HEK293T (cell line): ENCODE data around the gene FGR.

Experiments
- CTCF ChIA-PET: fragments of 350-600 bp; formaldehyde crosslinking; extraction: SDS; loops from one replicate; lab custom pipeline; 2021; ENCODE audit warnings: antibody characterized with exemption, inconsistent platforms; lab: Yijun Ruan, JAX
- POLR2A ChIA-PET: fragments of 350-600 bp; formaldehyde crosslinking; extraction: SDS; loops from one replicate; lab custom pipeline; 2020; ENCODE audit warnings: antibody characterized with exemption, inconsistent platforms; lab: Yijun Ruan, JAX
- DNase-seq: peaks from one replicate; pipeline ENCODE4 v3.0.0; 2012; ENCODE audit warnings: mixed read lengths; ENCODE audit errors: extremely low spot score
- ARNT ChIP-seq: fragments of 450-650 bp; IDR thresholded peaks from 2 replicates; pipeline ENCODE4 v1.6.1; 2017; ENCODE audit warnings: mild to moderate bottlenecking
- BHLHE40 ChIP-seq: fragments of 450-650 bp; IDR thresholded peaks from 2 replicates; pipeline ENCODE4 v1.6.1; 2016; ENCODE audit warnings: mild to moderate bottlenecking, moderate library complexity, borderline replicate concordance
- CTBP1 ChIP-seq: fragments of 450-650 bp; IDR thresholded peaks from 2 replicates; pipeline ENCODE4 v1.6.1; 2016; ENCODE audit warnings: borderline replicate concordance
- ELF4 ChIP-seq: fragments of 450-650 bp; IDR thresholded peaks from 2 replicates; pipeline ENCODE4 v1.6.1; 2017; ENCODE audit warnings: antibody characterized with exemption
- FOXA1 ChIP-seq: fragments of 450-650 bp; IDR thresholded peaks from 2 replicates; pipeline ENCODE4 v1.6.1; 2016; ENCODE audit warnings: mild to moderate bottlenecking
- FOXK2 ChIP-seq: fragments of 450-650 bp; IDR thresholded peaks from 2 replicates; pipeline ENCODE4 v1.6.1; 2016; ENCODE audit warnings: mild to moderate bottlenecking
- FOXM1 ChIP-seq: fragments of 450-650 bp; IDR thresholded peaks from 2 replicates; pipeline ENCODE4 v1.6.1; 2017; ENCODE audit warnings: mild to moderate bottlenecking, borderline replicate concordance
- HDGF ChIP-seq: fragments of 450-650 bp; IDR thresholded peaks from 2 replicates; pipeline ENCODE4 v1.6.1; 2017; ENCODE audit warnings: antibody characterized with exemption, borderline replicate concordance
- L3MBTL2 ChIP-seq: fragments of 450-650 bp; conservative IDR thresholded peaks from 2 replicates; pipeline ENCODE4 v1.6.1; 2016; ENCODE audit warnings: mild to moderate bottlenecking
- LEF1 ChIP-seq: fragments of 450-650 bp; IDR thresholded peaks from 2 replicates; pipeline ENCODE4 v1.6.1; 2017; ENCODE audit warnings: mild to moderate bottlenecking, borderline replicate concordance
- NFRKB ChIP-seq: fragments of 450-650 bp; IDR thresholded peaks from 2 replicates; pipeline ENCODE4 v1.6.1; 2016; ENCODE audit warnings: mild to moderate bottlenecking, moderate library complexity
- SP1 ChIP-seq: fragments of 450-650 bp; IDR thresholded peaks from 2 replicates; pipeline ENCODE4 v1.6.1; 2017
- SUZ12 ChIP-seq: fragments of 450-650 bp; IDR thresholded peaks from 2 replicates; pipeline ENCODE4 v1.6.1; 2016; ENCODE audit warnings: mild to moderate bottlenecking
- TARDBP ChIP-seq: fragments of 450-650 bp; IDR thresholded peaks from 2 replicates; pipeline ENCODE4 v1.6.1; 2016
- ZNF384 ChIP-seq: fragments of 450-650 bp; IDR thresholded peaks from 2 replicates; pipeline ENCODE4 v1.6.1; 2016
- TF ChIP-seq, protein P1 (sequence below): fragments of 450-650 bp; IDR thresholded peaks from 2 replicates; pipeline ENCODE4 v1.6.1; 2016

Gene FGR

DNA sequence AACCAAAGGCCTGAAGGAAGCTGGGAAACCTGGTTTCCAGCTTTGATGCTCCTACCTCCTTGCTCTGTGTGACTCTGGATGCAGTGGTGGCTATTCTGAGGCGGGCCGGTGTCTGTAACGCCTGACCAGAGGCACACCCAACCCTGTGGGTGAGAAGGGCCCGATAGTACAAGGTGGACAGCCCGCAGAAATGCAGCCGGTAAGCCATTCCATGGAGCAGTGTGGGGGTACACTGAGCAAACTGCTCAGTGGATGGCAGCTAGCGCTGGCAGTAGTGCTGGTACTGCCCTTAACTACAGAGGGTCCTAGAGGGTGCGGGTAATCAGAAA is 67.0 kb downstream of the FGR start:
- no peak for DNase-seq
- TF ChIP-seq SP1 (no peak), HDGF (no peak), ELF4 (no peak), FOXK2 (no peak), NFRKB (no peak), FOXA1 (no peak), TARDBP (no peak), SUZ12 (no peak), LEF1 (no peak), CTBP1 (no peak), L3MBTL2 (no peak), ARNT (no peak), FOXM1 (no peak), ZNF384 (no peak), BHLHE40 (no peak)
- TF ChIP-seq, protein P1, sequence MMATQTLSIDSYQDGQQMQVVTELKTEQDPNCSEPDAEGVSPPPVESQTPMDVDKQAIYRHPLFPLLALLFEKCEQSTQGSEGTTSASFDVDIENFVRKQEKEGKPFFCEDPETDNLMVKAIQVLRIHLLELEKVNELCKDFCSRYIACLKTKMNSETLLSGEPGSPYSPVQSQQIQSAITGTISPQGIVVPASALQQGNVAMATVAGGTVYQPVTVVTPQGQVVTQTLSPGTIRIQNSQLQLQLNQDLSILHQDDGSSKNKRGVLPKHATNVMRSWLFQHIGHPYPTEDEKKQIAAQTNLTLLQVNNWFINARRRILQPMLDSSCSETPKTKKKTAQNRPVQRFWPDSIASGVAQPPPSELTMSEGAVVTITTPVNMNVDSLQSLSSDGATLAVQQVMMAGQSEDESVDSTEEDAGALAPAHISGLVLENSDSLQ: no peak
- POLR2A ChIA-PET: interaction anchor here (0.9 to 1.0 kb wide), 2 partner anchors 11 to 201 kb away, joined by 3 read pairs; partner anchors contain the start of gene MAP3K6
- CTCF ChIA-PET: interaction anchor here (0.7 to 7.0 kb wide), 9 partner anchors 12 to 154 kb away, joined by 3 to 50 read pairs (median 4); no protein-coding TSS in a partner anchor

DNA sequence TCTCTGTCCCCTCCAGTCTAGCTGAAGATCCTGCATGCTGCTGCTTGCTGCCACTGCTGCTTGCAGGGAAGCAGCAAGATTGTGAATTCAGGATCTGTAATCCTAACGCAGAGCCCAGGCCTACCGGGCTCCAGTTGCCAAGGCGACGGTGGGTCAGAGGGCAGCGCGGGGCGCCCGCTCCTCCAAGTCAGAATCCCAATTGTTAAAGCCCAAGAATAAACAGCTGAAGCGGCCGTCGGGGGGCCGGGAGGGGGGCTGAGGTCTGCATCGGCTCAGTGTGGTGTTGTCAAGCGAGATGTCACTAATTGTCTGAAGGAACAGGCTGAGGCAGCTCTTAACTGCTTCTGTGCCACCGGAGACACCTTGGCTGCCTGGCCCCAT is 67.8 kb downstream of the FGR start:
- no peak for TF ChIP-seq ELF4
- no peak for TF ChIP-seq HDGF
- ChIA-PET POLR2A (no interaction called here), CTCF (interaction anchor here (1.1 to 7.0 kb wide), 3 partner anchors 11 to 34 kb away, joined by 5 to 50 read pairs (median 12); no protein-coding TSS in a partner anchor)
- no peak for DNase-seq

DNA sequence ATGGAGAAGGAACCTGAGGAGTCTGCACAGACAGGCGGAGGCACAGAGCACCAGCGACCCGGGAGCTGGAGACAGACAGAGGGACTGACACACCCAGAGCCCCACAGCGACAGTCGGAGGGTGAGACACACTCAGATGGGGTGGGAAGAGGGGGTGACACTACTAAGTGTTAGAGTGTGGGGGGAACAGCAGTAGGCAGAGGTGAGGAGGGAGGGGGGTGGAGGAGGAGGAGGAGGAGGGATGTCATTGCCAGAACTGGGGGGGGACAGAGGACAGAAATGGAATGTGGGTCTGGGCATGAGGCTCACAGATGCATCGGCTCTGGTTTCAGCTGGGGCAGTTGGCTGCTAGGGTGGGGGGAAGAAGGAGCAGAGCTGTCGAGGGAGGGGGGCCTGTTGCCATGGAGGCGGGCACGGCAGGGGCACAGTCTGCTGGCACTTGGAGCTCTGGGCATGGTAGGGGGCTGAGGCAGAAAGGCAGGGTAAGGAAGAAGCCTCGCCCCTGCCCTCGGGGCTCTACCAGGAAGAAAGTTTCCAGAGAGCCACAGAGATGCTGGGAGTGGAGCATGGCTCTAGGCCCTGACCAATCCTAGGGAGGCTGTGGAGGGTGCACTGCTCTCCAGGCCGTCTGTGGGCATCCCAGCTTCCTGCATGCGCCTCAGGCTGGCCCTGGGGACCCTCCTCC is 68.4 kb downstream of the FGR start:
- ChIA-PET CTCF (interaction anchor here (2.7 to 7.0 kb wide), 2 partner anchors 11 to 35 kb away, joined by 12 to 50 read pairs; no protein-coding TSS in a partner anchor), POLR2A (no interaction called here)
- no peak for DNase-seq
- TF ChIP-seq CTBP1 (no peak), ELF4 (no peak), TARDBP (no peak), FOXK2 (no peak), FOXM1 (no peak), FOXA1 (no peak), LEF1 (no peak), ZNF384 (no peak), BHLHE40 (no peak), NFRKB (no peak), ARNT (no peak), SUZ12 (no peak)
- TF ChIP-seq, protein P1: no peak

DNA sequence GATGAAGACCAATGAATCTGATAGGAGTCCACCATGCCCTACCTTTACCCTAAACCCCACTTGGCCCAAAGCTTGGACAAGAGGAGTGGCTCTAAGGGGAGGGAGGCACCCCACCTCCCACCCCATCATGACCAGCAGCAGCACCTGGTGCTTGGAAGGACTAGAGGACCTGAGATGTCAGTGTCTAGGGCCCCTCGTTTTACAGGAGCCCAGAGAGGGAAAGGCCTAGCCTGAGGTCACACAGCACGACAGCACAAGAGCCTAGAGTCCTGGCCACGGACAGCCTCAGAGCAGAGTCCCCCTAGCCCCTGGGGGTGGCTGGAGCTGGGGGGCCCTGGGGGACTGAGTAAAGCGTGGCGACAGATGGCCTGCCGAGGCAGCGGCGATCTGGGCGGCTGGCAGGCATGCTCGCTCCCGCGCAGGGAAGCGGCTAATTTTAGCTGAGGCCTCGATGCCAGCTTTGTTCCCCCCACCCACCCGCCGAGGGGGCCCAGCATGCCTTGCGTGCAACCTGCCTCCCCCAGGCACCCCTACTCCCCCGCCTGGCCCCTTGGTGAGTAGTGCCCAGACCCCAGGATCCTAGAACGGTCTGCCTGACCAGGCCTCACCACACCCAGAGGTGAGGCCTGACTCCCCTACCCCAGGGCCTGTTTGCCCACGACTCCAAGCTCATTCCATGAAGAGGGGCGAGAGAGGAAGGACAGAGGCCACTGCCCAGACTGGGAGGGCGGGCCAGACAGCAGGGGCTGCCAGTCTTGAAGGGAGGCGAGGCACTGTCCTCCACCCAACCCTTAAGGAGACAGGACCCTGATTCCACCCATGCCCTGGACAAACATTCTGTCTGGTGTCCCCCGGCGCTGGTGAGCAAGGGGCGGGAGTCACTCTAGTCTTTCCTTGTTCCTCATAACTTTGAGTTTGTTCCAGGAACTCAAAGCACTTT is 70.0 kb downstream of the FGR start:
- POLR2A ChIA-PET: no interaction called here
- TF ChIP-seq ELF4: no peak
- no peak for TF ChIP-seq SUZ12
- TF ChIP-seq FOXA1: no peak
- TF ChIP-seq LEF1: no peak
- no peak for TF ChIP-seq NFRKB
- TF ChIP-seq, protein P1: no peak
- CTCF ChIA-PET: interaction anchor here (0.6 to 7.0 kb wide), 4 partner anchors 9 to 146 kb away, joined by 3 to 50 read pairs (median 6); no protein-coding TSS in a partner anchor
- DNase-seq: no peak

DNA sequence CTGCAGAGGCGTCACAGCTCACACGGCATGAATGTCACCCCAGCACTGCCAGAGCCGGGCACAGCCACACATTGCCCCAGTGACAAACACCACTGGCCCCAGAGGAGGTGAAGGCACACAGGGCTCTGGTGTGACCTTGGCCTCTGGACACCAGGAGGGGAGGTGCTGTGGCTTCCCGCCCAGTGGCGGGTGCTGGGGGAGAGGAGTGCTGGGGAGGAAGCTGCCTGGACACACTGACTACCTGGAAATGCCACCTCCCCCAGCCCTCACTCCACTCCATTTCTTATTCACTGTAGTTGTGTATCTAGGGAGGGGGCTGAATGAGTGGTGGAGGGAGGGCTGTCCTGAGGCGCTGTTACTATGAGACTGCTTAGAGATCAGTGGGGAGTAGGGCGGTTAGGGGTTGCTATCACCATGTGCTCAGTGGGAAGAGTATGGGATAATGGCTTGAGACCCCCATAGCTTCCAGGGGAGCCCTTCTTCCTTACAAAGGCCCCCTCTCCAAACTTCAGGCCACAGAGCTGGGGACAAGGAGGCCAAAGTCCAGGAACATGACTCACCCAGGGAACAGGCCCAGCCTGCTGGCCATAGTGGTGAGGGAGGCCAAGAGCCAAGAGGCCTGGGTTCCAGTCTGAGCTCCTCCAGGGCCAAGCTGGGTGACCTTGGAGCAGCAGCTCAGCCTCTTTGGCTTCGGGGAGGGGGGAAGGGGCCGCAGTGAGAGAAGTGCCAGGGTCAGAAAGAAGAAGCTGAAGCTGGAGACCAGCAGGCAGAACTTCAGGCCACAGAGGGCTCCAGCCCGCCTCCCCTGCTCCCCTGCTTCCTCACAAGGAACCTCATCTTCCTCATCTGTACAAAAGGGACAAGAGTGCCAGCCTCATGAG is 71.2 kb downstream of the FGR start:
- CTCF ChIA-PET: interaction anchor here (0.6 to 2.1 kb wide), 3 partner anchors 11 to 627 kb away, joined by 3 to 9 read pairs (median 3); no protein-coding TSS in a partner anchor
- TF ChIP-seq ARNT (no peak), TARDBP (no peak)
- POLR2A ChIA-PET: no interaction called here
- no peak for DNase-seq

DNA sequence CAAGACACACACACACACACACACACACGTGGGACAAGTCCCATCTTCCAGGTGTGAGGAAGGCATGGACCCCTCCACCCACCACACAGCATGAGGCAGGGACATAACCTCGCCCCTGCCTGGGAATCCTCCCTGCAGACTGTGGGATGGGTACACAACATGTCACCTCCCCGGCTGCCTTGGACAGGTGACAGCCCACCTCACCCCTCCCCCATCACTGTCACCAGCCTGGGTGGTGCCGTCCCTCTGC is 71.7 kb downstream of the FGR start:
- DNase-seq: no peak
- ChIA-PET CTCF (no interaction called here), POLR2A (no interaction called here)
- no peak for TF ChIP-seq FOXK2
- TF ChIP-seq ZNF384: no peak
- TF ChIP-seq NFRKB: no peak
- TF ChIP-seq ELF4: no peak
- no peak for TF ChIP-seq BHLHE40
- TF ChIP-seq, protein P1: no peak
- TF ChIP-seq HDGF: no peak
- no peak for TF ChIP-seq TARDBP
- TF ChIP-seq L3MBTL2: no peak
- no peak for TF ChIP-seq SUZ12
